NCI-H524 treated with DMSO at 0.1 percent for 48 hours (cell line): ENCODE data around the gene NPIPB8.
"Not testable (repeated sequence)": the region's sequence is repeated elsewhere in the genome, so short reads cannot be mapped to it uniquely, and the experiment has no call there.

Experiments
- DNase-seq: peaks from one replicate; lab custom pipeline; 2025; lab: John Stamatoyannopoulos, UW

NPIPB8 gene

GRCh38 chr16:28636093-28636823 is 1.6 kb upstream of the NPIPB8 start:
- not testable (repeated sequence) for DNase-seq

- DNase-seq: not testable (repeated sequence)
These were observed 494 bp downstream of the NPIPB8 start for GRCh38 chr16:28638359-28638758.

- not testable (repeated sequence) for DNase-seq
These were observed 2.1 kb downstream of the NPIPB8 start for GRCh38 chr16:28639959-28640358.

GRCh38 chr16:28666264-28666663 is 28.4 kb downstream of the NPIPB8 start:
- DNase-seq: not testable (repeated sequence)

- DNase-seq: not testable (repeated sequence)
These were observed 29.6 kb downstream of the NPIPB8 start for GRCh38 chr16:28667480-28667879.

- not testable (repeated sequence) for DNase-seq
These were observed 30.3 kb downstream of the NPIPB8 start for GRCh38 chr16:28668199-28668598.

GRCh38 chr16:28688327-28688952 is 50.6 kb downstream of the NPIPB8 start:
- DNase-seq: not testable (repeated sequence)

- DNase-seq: not testable (repeated sequence)
These were observed 51.6 kb downstream of the NPIPB8 start for GRCh38 chr16:28689425-28689824.

GRCh38 chr16:28691722-28692121 is 53.9 kb downstream of the NPIPB8 start:
- DNase-seq: not testable (repeated sequence)

GRCh38 chr16:28693257-28693950 is 55.5 kb downstream of the NPIPB8 start:
- not testable (repeated sequence) for DNase-seq

GRCh38 chr16:28699792-28700191 is 61.9 kb downstream of the NPIPB8 start:
- DNase-seq: not testable (repeated sequence)

GRCh38 chr16:28700349-28700748 is 62.5 kb downstream of the NPIPB8 start:
- not testable (repeated sequence) for DNase-seq

GRCh38 chr16:28701384-28701783 is 63.5 kb downstream of the NPIPB8 start:
- DNase-seq: not testable (repeated sequence)

GRCh38 chr16:28704246-28704645 is 66.4 kb downstream of the NPIPB8 start:
- DNase-seq: not testable (repeated sequence)
